DMS114 treated with DMSO at 0.1 percent for 48 hours (cell line): ENCODE data around the gene MRPS5.
A peak's percentile ranks its signal among the peaks of the same experiment; 100 is the strongest.

Experiments
- DNase-seq: peaks from one replicate; lab custom pipeline; 2025; ENCODE audit not compliant: unreplicated experiment; lab: John Stamatoyannopoulos, UW

MRPS5 gene

DNA sequence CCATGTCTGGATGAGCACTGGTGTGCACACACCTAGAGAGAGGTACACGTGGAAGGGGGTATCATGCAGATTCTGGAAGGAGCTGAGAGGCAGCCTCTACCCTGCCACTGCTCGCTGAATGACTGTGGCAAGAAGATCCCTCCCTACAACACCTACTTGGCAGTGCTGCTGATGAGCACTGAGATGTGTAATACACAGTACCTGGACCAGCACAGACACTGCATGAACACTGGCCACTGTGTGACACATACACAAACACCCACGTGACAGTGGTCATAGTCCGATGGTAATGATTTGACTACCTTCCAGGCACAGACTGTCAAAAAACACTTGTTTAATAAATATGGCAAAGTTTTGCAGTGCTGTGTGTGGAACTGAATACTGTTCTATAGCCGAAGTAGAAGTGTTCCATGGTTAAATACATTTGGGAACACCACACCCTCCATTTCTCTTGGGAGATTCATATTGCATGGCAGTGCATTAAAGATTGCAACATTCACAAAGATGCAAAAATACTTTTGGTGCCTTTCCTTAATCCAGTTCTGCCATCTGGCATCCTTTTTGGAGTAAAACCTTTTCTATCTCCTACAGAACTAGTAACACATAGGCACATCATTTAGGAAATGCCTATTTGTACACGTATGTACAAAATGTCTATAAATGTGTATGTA is 29.6 kb downstream of the MRPS5 start:
- no peak for DNase-seq

DNA sequence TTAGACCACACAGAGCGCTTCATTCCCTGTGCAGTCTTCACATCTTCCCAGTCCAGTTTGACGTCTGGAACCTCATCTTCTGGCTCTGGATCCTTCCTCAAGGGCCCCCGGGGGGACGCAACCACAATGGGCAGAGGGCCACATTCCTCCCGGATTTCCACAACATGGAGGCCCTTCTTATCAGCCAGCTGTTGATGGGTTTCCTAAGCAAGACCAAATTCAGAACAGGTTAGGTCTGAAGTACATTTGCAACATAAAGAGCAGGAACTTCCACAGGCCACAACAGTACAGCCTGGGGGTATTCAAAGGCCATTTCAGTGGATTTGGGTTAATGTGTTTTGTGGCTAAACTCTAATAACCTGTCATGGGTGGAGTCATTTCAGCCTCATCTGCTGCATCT is 34.2 kb downstream of the MRPS5 start:
- DNase-seq: no peak

DNA sequence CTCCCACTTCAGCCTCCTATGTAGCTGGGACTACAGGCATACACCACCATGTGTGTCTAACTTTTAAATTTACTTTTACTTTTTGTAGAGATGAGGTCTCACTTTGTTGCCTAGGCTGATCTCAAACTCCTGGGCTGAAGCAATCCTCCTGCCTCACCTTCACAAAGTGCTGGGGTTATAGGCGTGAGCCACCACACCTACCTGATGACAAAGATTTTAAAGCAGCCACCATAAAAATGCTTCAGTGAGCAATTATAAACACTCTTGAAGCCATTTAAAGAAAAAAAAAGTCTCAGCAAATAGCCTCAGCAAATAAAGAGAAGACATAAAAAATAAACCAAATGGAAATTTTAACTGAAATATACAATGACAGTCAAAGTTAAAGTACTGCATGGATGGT is 35.6 kb downstream of the MRPS5 start:
- no peak for DNase-seq

DNA sequence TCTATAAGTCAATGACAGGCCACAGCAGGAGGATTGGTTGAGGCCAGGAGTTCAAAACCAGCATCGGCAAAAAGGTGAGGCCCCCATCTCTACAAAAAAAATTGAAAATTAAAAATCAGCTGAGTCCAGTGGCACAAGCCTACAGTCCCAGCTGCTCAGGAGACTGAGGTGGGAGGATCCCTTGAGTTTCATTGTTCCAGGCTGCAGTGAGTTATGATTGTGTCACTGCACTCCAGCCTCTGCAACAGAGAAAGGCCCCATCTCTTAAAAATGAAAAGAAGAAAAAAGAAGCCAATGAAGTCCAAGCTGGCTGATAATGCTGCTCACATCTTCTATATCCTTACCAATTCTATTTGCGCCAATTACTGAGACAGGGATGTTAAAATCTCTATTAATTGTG is 39.1 kb downstream of the MRPS5 start:
- DNase-seq: no peak

DNA sequence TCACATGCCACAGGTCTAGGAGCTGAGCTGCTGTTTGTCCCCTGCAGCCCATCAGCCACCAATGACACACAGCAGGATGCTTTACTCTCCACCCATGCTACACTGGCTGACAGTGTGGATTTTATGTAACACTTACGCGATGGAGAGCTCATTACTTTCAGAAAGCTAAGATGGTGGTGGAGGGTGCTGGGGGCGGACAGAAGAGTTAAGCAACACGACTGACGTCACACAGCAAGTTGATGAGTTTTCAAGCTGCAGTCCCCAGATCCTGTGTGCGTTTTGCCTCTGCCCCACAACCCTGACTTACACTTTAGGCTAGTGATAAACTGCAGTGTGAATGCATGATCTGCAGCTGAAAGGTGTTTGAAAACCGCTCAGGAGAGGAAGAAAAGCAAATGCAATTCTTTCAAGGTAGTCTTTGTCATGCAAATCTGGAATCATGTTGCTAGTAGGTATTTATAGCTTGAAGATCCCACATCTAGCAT is 42.4 kb downstream of the MRPS5 start:
- no peak for DNase-seq

DNA sequence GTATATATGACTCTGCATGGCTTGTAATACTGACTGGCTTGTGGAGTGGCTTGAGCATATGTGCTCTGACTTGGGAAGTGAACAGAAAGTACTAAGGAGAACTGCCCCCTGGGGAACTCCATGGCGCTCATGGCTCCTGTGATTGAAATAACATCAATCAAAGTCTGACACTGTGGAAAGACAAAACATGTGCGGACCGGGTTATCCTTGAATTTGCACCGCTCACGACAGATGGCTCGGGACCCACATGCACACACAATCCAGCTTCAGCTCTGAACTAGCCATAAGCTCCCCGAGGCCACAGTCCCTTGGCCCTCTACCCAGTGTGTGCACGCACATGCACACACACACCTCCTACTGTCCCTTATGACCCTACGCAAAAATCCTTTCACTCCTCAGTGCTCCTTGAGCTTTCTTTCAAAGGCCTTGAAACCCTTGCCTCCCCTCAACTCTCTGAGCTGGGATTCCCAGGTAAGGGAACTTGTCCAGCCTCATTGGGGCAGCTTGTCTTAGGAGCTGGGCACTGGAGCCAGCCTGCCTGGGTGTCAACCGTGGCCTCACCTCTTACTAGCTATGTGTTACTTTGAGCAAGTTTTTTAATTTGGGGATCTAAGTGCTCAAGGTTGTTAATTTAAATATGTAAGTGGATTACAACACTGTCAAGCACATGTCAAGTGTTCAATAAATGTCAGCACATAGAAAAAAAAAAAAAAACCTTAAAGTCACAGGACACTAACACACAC is 43.6 kb downstream of the MRPS5 start:
- DNase-seq: no peak

DNA sequence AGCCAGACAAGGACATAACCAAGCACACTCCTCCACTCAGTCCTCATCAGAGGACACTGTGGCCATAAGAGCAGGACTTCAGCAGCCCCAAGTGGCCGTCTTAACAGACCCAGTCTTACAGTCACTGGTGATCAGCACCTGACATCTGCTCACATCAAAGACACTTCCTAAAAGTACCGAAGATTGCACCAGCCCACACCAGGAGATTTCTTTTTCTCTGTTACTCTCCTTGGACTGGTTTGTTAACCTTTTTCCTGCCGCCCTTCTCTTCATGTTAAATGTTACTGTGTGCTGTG is 44.1 kb downstream of the MRPS5 start:
- DNase-seq: peak; percentile 28

DNA sequence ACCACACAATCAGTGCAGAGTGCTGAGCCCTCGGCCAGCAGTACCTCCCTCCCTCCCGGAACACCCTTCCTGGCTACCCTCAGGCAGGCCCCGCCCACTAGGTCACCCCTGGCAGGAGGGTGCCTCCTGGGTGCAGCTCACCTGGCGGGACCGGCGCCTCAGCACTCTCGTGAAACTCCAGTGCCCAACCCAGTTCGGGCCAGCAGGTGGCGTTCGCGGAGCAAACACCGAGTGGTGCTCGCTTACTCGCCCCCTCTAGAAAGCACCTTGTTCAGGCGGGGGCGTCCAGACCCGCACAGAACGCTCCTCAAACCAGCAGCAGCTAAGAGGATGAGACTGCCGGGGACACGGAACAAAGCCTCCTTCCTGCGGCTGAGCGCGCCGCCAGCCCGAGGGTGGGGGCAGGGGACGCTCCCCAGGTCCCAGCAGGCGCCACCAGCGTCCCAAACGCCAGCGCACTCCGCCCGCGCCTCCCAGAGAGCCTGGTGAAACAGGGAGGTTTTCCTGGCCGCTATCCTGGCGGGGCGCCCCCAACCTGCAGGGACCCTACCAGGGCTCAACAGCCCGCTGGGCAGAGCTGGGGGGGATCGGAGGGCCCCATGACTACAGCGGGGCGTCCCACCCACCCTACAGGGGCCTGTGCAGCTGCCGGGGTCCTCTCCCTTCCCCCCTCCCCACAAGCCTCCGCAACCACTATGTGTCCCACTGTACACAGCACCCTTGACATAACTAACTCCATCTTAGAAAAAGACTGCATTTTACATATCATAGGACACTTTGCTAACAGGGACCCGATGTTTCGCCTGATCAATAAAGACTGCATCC is 44.7 kb downstream of the MRPS5 start:
- peak; percentile 49 for DNase-seq

DNA sequence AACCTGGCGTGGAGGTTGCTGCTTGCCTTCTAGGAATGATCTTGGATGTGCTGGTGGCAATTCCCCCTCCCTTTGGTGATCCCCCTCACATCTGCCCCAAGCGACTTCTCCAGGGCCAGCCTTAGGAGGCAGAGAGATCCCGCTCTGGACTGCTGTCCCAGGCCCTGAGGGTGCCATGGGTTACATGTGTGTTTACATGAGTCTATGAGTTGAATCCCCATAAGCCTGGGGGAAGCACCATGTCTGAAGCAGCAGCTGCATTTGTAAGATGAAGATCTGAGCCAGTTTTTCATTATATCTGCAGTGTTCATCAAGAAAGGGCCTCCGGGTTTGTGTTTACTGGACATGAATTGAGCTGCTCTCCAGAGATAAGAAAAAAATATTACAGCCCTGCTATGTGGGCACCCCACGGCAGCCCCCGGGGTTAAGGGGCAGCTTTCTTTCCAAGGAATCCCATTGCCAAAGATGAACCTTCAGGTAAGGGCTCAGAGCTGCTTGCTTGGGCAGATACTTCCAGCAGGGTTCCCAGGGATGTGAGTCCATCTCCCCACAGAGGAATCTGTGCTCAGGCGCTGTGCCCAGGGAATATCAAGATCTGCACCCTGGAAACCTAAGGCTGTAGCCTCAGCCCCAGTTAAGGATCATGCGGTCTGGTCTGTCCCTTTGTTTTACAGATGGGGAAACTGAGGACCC is 46.0 kb downstream of the MRPS5 start:
- DNase-seq: no peak

DNA sequence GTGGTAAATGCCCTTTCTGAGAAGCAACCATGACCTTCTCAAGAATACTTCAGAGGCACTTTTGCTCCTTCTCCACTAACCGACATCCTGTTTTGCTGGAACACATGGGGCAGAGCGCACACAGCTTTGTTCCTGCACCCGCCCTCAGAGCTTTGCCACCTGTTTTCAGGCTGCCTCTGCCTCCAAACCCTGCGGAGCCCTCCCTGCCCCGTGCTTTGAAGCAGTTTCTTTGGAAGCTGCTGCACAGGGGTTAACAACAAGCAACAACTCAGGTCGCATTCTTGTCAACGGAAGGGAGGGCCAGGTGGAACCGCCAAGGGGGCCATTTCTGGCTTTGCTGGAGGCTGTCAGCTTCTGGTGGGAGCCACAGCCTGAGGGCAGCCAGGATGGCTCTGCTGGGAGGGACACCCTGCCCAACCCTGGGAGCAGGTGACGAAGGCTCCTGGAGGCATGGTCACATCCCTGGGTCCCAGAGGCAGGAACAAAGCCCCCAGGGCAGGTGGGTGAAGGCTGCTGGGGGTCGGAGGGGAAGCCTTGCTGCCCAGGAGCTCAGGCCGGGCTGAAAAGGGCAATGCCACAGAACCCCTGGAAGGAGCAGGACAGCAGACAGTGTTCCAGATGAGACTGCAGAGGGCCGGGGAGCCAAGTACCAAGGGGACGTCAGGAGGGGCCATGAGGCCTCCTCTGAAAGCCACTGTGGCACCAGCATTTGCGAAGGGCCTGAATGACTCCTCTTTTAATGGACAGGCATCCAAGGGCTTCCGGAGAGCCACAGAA is 46.8 kb downstream of the MRPS5 start:
- no peak for DNase-seq

DNA sequence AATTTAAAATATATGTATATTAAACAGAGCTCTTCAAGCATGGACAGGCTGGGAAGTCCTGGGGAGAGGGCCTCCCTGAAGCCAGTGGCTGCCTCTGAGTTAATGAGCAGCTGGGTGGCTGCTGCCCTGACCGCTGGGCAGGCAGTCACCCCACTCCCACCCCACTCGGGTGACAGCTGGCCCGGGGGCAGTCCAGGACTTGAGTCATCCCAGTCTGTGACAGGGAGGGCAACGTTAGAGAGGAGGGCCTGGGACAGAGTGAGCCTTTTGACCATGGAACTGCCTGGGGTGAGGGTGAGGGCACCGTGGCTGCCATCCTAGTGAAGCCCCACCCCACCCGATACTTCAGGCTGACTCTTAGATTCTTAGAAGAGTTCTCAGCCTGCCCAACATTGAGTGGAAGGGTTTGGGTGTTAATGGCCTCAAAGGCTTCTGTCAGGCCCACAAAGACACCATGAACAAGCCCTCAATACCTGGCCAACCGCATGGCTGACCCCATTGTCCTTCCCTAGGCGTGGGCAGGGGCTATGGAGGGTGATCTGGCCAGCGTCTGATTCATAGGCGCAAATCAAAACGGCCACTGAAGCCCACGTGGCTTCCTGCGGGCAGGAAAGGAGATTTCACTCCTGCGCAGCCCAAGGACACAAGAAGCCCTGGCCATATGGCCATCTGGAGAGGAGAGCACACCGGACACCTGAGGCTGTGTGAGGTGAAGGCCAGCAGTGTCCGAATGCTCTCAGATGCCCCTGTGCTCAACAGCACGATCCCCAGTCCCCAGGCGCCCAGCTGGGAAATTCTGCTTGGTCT is 47.5 kb downstream of the MRPS5 start:
- DNase-seq: no peak

DNA sequence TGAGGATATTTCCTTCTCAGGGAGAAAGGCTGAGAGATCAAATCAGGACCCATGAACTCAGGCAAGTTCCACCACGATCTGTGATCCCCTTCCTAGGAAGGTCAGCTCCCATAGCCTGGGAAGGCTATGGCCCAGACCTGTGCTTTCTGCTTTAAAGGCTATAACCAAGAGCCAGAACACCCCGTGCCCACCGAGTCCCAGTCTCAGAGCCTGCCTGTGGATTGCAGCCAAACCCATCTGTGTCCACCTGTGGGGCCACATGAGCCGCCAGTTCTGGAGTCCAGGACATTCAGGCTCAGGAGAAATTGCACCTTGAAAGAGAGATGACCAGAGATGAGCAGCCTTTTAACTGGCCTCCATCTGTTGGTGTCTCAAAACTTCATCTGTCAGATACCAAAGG is 49.2 kb downstream of the MRPS5 start:
- DNase-seq: no peak

DNA sequence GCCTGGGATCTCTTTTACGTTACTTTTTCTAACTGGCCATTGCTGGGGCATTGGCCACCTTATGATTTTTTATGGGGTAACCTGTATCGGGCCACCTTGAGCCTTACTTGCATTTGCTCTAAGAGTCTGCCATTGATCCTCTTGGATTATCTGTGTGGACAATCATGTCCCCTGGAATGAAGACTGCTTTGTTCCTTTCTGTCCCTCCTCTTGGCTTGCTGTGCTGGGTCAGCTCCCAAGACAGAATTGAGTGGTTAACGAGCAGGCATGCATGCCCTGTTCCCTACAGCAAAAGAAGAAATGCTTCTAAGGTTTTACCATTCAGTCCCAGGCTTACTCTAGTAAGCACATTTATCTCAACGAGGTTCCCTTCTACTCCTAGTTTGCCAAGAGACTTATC is 49.8 kb downstream of the MRPS5 start:
- no peak for DNase-seq

DNA sequence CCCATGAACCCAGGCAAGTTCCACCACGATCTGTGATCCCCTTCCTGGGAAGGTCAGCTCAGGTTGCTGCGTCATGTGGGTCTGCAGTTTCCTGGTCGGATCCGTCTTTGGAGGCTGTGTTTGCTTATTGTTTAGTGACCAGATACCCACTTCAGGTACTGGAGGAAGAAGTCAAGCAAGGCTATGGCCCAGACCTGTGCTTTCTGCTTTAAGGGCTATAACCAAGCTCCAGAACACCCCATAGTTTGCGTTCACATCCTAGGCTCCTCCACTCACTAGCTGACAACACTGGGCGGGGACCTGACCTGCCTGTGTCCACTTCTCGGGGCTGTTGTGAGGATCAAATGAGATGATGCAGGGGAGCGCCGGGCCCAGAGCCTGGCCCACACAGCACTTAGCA is 52.1 kb downstream of the MRPS5 start:
- no peak for DNase-seq

DNA sequence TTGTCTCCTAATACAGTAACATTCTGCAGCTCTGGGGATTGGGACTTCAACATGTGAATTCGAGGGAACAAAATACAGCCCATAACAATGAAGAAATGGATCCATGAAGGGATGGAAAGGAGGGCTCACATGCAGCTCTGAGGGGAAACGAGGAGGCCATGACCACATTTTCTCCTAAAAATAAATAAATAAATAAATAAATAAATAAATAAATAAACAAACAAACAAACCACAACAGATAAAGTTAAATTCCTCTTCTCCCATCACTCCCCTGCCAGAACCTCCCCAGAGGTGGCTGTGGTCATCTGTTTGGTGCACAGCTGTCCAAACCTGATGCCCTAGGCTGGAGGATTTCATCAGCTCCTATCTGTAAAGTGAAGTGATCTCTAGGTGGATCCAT is 53.4 kb downstream of the MRPS5 start:
- DNase-seq: no peak

DNA sequence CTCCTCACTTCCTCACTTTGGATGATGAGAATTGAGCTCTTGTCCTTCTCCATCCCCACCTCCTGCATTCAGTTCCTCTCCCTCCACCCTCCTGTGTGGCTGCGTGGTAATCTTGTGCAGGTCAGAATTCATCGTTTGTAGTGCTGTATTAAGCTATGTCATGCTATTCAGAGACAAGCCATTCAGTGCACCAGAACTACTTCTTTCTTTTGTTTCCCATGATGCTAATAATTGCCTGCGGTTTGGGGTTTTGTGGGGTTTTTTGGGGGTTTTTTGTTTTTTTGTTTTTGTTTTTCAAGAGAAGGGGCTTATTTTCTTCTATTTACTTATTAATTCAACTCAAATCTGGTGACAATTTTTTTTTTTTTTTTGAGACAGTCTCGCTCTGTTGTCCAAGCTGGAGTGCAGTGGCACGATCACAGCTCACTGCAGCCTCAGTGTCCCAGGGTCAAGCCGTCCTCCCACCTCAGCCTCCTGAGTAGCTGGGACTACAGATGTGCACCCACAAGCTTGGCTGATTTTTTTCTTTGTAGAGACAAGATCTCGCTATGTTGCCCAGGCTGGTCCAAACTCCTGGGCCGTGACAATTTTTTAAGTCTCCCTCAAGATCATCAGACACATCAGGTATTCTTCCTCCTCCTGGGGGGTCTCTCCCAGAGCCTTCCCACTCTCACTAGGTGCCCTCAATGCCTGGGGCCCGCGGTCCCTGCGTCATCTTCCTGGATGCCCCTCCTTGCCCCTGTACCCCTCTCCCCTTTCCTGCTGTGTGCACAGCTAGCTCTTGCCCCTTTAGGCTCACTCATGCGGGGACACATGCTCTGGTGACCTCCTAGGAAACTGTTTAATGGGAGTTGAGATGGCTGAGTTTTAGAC is 58.3 kb downstream of the MRPS5 start:
- DNase-seq: no peak

DNA sequence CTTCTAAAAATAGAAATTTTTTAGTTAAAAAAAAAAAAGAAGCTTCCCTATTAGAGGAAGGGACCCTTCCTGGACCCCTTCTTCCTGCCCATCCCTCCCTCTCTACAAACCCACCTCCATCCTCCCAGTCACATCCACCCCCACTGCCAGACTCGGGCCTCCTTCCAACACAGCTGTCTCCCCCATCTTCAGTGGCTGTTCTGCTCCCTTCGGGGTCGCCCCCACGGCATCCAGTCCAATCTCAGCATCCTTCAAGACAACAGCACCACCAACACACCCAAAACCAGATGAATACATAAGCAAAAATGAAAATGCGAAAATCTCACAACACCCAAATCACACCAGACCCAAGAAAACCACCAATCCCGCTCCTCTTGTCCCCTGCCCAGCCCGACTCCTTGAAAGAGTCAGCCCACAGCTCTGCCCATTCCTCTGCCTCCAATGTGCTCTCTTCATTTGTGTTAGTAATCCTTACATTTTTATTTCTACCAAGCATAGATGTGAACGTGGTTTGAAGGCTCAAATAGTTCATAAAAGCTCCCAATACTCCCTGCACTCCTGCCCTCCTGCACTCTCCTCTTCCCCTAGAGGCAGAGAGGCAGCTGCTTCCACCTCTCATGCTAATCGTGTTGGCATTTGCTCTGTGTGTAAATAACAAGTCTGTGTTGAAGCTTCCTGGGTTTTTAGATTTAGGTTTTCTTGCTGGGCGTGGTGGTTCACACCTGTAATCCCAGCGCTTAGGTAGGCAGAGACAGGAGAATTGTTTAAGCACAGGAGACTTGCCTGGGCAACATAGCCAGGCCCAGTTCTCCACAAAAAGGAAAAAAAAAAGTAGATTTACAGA is 59.1 kb downstream of the MRPS5 start:
- DNase-seq: no peak

DNA sequence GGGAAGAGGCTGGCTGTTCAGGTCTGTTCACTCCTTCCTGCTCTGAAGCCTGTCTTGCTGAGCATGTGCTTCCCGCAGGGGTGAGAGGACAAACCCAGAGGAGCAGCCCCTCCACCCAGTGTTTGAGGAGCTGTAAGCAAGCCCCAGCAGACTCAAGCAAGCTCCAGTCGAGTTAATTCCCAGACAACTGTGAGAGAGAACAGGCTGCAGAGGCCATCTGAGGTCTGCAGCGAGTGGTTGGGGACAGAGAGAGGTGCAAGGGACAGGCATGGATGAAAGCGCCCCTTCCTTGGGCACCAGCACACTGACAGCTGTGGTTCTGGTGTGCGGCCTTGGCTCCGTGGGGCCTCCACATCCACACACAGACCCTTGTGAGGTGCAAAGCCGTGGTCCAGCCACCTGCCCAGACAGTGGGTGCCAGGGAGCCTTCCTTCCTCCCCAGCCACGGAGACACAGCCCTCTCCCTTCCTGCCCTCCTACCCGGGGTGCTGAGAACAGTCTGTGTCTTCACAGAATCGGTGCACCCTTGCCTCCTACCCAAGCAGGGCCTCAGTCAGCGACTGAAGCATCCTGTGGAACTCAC is 59.9 kb downstream of the MRPS5 start:
- no peak for DNase-seq
